ENCODE measurements around the gene AIFM2. TPM values are rescaled to one million over a fixed set of nuclear protein-coding genes. Genes with fewer than 3 reads are reported as not detected.

AIFM2 gene
- total and polyA plus RNA-seq, 2 of the 13 experiments (the other 11 are each of a cell fraction or from before 2014, with no cell fraction given), result 20.3 to 29.5 TPM

DNA sequence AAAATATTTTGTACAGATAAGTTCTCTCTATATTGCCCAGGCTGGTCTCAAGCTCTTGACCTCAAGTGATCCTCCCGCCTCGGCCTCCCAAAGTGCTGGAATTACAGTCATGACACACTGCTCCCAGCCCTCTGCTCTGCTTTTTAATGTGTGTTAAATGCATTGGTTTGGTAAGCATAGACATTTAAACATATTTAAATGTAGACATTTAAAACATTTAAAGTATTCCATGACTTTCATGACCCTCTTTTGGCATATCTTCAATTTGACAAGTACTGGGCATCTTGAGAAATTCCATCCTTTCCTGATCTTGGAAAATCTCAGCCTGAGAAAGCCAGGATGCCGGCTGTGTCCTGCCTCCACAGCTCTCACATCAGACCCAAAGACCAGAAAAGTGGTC, 42.9 kb upstream of the AIFM2 start:
- CTCF ChIA-PET (ENCODE audit: low intra/inter-chr PET ratio, low total read pairs), result no interaction called here
- H3K27ac ChIP-seq (ENCODE audit: extremely low read length, insufficient read depth, low read length), result no peak overlapping the region
- H3K4me1 ChIP-seq (ENCODE audit: insufficient read depth, low read length), result peaks cover 34% of the 10 kb centered on the region
- H3K27me3 ChIP-seq (ENCODE audit: control insufficient read depth in 1 of 2, insufficient read depth in 2 of 2, low read length in 2 of 2), result no peaks in the 10 kb centered on the region
- POLR2A ChIA-PET, result no interaction called here
- intact Hi-C loops (cut with micrococcal nuclease; ENCODE audit: unreplicated experiment), result no loop called here
- in situ Hi-C loops (cut with HindIII; ENCODE audit: extremely low pct_ligation_motif_present, low pct_unique_long_range_greater_than_20kb), result no loop called here
- WGBS (ENCODE audit: low lambda C conversion rate), result 90% methylated on average over 3 of the region's 3 CpGs
- no peak overlapping the region for H3K9ac ChIP-seq (ENCODE audit: insufficient read depth, low read depth, low read length)
- ATAC-seq, result no peak
- H2AFZ ChIP-seq (ENCODE audit: low read length), result no peak overlapping the region
- H3K9me3 ChIP-seq (ENCODE audit: low read length), result no peaks in the 10 kb centered on the region; the same call in 1 of the 2 replicates
- no peak overlapping the region for H3K4me2 ChIP-seq (ENCODE audit: low read depth, low read length)
- no peak for FAIRE-seq
- no peaks in the 10 kb centered on the region for H3K36me3 ChIP-seq (replicated peaks in 1 of 2; ENCODE audit: control insufficient read depth in 1 of 2, insufficient read depth in 2 of 2, low read length in 2 of 2)
- H4K20me1 ChIP-seq (ENCODE audit: insufficient read depth, low read length), result no peaks in the 10 kb centered on the region
- no TSS peak for BruUV-seq (replicated peaks)
- H3K4me3 ChIP-seq (replicated peaks in 1 of 3; ENCODE audit: insufficient read depth in 1 of 3, low read depth in 2 of 3, low read length in 3 of 3), result no peak overlapping the region
- DNase-seq (ENCODE audit: low spot score), result no peak
- H3K79me2 ChIP-seq (ENCODE audit: insufficient read depth, low read length), result no peaks in the 10 kb centered on the region
- TF ChIP-seq SMAD3 (CRISPR knock-in tag; IDR thresholded peaks at IDR 0.05) (no peak), PHF20 (CRISPR knock-in tag; IDR thresholded peaks at IDR 0.05) (no peak), CEBPB (IDR thresholded peaks at IDR 0.05; ENCODE audit: borderline replicate concordance, low read depth, low read length) (no peak), ZNF484 (CRISPR knock-in tag; IDR thresholded peaks at IDR 0.05; ENCODE audit: borderline replicate concordance, low read depth) (no peak), FOXA1 (IDR thresholded peaks at IDR 0.05) (no peak), FOXA1 (CRISPR knock-in tag; IDR thresholded peaks at IDR 0.05) (no peak), ZNF75D (CRISPR knock-in tag; IDR thresholded peaks at IDR 0.05; ENCODE audit: borderline replicate concordance) (no peak), MXI1 (IDR thresholded peaks at IDR 0.05; ENCODE audit: borderline replicate concordance, low read depth, low read length) (no peak), THAP11 (CRISPR knock-in tag; IDR thresholded peaks at IDR 0.05) (no peak), ZIK1 (CRISPR knock-in tag; IDR thresholded peaks at IDR 0.05; ENCODE audit: borderline replicate concordance, low read depth) (no peak), DPF2 (CRISPR knock-in tag; IDR thresholded peaks at IDR 0.05; ENCODE audit: borderline replicate concordance, low read depth) (no peak), ZNF629 (CRISPR knock-in tag; conservative IDR thresholded peaks at IDR 0.05) (no peak), SIN3A (IDR thresholded peaks at IDR 0.05; ENCODE audit: borderline replicate concordance, low read depth, low read length) (no peak), SIX1 (CRISPR knock-in tag; IDR thresholded peaks at IDR 0.05; ENCODE audit: borderline replicate concordance) (no peak)
- TF ChIP-seq, protein P1, sequence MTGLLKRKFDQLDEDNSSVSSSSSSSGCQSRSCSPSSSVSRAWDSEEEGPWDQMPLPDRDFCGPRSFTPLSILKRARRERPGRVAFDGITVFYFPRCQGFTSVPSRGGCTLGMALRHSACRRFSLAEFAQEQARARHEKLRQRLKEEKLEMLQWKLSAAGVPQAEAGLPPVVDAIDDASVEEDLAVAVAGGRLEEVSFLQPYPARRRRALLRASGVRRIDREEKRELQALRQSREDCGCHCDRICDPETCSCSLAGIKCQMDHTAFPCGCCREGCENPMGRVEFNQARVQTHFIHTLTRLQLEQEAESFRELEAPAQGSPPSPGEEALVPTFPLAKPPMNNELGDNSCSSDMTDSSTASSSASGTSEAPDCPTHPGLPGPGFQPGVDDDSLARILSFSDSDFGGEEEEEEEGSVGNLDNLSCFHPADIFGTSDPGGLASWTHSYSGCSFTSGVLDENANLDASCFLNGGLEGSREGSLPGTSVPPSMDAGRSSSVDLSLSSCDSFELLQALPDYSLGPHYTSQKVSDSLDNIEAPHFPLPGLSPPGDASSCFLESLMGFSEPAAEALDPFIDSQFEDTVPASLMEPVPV (CRISPR knock-in tag; IDR thresholded peaks at IDR 0.05), result no peak
- TF ChIP-seq, protein P2, sequence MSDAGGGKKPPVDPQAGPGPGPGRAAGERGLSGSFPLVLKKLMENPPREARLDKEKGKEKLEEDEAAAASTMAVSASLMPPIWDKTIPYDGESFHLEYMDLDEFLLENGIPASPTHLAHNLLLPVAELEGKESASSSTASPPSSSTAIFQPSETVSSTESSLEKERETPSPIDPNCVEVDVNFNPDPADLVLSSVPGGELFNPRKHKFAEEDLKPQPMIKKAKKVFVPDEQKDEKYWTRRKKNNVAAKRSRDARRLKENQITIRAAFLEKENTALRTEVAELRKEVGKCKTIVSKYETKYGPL (CRISPR knock-in tag; IDR thresholded peaks at IDR 0.05), result no peak
- TF ChIP-seq, protein P3, sequence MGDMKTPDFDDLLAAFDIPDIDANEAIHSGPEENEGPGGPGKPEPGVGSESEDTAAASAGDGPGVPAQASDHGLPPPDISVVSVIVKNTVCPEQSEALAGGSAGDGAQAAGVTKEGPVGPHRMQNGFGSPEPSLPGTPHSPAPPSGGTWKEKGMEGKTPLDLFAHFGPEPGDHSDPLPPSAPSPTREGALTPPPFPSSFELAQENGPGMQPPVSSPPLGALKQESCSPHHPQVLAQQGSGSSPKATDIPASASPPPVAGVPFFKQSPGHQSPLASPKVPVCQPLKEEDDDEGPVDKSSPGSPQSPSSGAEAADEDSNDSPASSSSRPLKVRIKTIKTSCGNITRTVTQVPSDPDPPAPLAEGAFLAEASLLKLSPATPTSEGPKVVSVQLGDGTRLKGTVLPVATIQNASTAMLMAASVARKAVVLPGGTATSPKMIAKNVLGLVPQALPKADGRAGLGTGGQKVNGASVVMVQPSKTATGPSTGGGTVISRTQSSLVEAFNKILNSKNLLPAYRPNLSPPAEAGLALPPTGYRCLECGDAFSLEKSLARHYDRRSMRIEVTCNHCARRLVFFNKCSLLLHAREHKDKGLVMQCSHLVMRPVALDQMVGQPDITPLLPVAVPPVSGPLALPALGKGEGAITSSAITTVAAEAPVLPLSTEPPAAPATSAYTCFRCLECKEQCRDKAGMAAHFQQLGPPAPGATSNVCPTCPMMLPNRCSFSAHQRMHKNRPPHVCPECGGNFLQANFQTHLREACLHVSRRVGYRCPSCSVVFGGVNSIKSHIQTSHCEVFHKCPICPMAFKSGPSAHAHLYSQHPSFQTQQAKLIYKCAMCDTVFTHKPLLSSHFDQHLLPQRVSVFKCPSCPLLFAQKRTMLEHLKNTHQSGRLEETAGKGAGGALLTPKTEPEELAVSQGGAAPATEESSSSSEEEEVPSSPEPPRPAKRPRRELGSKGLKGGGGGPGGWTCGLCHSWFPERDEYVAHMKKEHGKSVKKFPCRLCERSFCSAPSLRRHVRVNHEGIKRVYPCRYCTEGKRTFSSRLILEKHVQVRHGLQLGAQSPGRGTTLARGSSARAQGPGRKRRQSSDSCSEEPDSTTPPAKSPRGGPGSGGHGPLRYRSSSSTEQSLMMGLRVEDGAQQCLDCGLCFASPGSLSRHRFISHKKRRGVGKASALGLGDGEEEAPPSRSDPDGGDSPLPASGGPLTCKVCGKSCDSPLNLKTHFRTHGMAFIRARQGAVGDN (CRISPR knock-in tag; IDR thresholded peaks at IDR 0.05), result no peak
- TF ChIP-seq, protein P4, sequence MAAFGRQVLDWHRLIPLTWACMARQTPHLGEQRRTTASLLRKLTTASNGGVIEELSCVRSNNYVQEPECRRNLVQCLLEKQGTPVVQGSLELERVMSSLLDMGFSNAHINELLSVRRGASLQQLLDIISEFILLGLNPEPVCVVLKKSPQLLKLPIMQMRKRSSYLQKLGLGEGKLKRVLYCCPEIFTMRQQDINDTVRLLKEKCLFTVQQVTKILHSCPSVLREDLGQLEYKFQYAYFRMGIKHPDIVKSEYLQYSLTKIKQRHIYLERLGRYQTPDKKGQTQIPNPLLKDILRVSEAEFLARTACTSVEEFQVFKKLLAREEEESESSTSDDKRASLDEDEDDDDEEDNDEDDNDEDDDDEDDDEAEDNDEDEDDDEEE (CRISPR knock-in tag; IDR thresholded peaks at IDR 0.05), result no peak
- TF ChIP-seq, protein P5, sequence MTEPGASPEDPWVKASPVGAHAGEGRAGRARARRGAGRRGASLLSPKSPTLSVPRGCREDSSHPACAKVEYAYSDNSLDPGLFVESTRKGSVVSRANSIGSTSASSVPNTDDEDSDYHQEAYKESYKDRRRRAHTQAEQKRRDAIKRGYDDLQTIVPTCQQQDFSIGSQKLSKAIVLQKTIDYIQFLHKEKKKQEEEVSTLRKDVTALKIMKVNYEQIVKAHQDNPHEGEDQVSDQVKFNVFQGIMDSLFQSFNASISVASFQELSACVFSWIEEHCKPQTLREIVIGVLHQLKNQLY (CRISPR knock-in tag; IDR thresholded peaks at IDR 0.05), result no peak

Data from HepG2 (cell line).